ENCODE data around the gene CSTF2. TPM values are rescaled to one million over a fixed set of nuclear protein-coding genes. Genes with fewer than 3 reads are reported as not detected.

CSTF2 gene
- total and polyA plus RNA-seq, 9 of the 15 experiments (the other 6 are each of a cell fraction or from before 2014, with no cell fraction given): 11.6 to 57.9 (median 46.4) TPM

DNA sequence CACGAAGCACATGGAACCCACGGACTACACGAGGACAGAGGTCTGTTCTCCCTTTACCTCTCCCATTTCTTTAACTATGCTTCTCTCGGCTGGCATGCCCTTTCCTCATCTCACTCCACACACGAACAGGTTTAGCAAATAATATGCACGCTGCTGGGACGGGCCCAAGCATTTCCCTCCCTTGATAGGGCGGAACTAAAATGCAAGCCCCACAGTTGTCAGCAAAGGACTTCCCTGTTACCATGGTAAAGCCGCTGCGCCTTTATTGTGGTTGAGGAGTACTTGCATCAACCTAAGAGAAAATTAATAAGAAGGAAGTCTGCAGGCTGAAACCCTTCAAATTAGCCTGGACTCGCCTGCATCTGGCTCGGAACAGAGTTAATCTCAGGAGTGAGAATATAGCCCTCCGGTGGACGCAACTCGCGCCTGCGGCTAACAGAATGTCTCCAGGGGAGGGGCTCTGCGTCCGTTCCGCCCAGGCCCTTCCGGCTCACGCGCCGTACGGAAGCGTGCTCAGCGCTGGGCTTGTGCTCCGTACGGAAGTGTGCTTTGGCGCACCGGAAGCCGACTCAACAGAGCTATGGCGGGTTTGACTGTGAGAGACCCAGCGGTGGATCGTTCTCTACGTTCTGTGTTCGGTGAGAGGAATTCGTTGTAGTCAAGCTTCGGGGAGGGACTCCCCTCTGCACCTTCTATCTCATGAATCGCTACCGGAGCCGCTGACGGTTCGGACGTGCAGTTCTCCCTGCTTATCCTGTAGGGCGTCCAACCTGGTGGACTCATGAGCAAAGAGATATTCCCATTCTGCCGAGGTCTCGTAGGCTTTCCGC lies at the start of gene CSTF2 (continued):
- TF ChIP-seq HMG20A (CRISPR knock-in tag; conservative IDR thresholded peaks at IDR 0.05): no peak
- peak; percentile 68; the same call in 1 of the 2 replicates for TF ChIP-seq DIDO1 (tag; IDR thresholded peaks at IDR 0.05; ENCODE audit: low read depth)
- peak; percentile 58; the same call in 1 of the 2 replicates for TF ChIP-seq RB1 (IDR thresholded peaks at IDR 0.05; ENCODE audit: low read depth)
- peak; percentile 75; the same call in 1 of the 2 replicates for TF ChIP-seq ZKSCAN1 (IDR thresholded peaks at IDR 0.05; ENCODE audit: low read depth, low read length)
- TF ChIP-seq CREB1 (IDR thresholded peaks at IDR 0.05): peak; percentile 32; the same call in 1 of the 2 replicates
- TF ChIP-seq CREB1 (CRISPR knock-in tag; IDR thresholded peaks at IDR 0.05): peak; percentile 41; the same call in 1 of the 2 replicates
- TF ChIP-seq ZFX (CRISPR knock-in tag; IDR thresholded peaks at IDR 0.05): peak; percentile 28; the same call in 1 of the 2 replicates
- peak; percentile 74 for TF ChIP-seq VEZF1 (CRISPR knock-in tag; IDR thresholded peaks at IDR 0.05)
- TF ChIP-seq ZNF57 (CRISPR knock-in tag; IDR thresholded peaks at IDR 0.05): no peak
- TF ChIP-seq HNRNPLL (IDR thresholded peaks at IDR 0.05; ENCODE audit: low read depth, low read length, poor library complexity, severe bottlenecking): peak; percentile 100
- no peak for TF ChIP-seq NCOA2 (IDR thresholded peaks at IDR 0.05; ENCODE audit: partially characterized antibody in 2 of 2)
